GM12873 (cell line): ENCODE results near the gene RPL13A.
A peak's percentile ranks its signal among the peaks of the same experiment; 100 is the strongest.

ENCODE experiments used
- CTCF ChIP-seq: IDR thresholded peaks from 2 replicates; pipeline ENCODE4 v1.5.1; 2012; ENCODE audit warnings: low read depth, mild to moderate bottlenecking, moderate library complexity, low read length, control low read depth; ENCODE audit not compliant: insufficient read depth; ENCODE audit errors: missing control alignments

RPL13A gene

GRCh38 chr19:49486232-49486631 is 1.2 kb upstream of the RPL13A start:
- TF ChIP-seq CTCF: no peak

- no peak for TF ChIP-seq CTCF
Observed at GRCh38 chr19:49486710-49487276, 615 bp upstream of the RPL13A start.

- no peak for TF ChIP-seq CTCF
Observed at GRCh38 chr19:49488046-49488862, 846 bp downstream of the RPL13A start.

GRCh38 chr19:49488863-49489537 is 1.6 kb downstream of the RPL13A start:
- no peak for TF ChIP-seq CTCF

GRCh38 chr19:49489601-49490167 is 2.3 kb downstream of the RPL13A start:
- peak; percentile 70 for TF ChIP-seq CTCF

- no peak for TF ChIP-seq CTCF
Observed at GRCh38 chr19:49490287-49491029, 3.0 kb downstream of the RPL13A start.
